Choroid plexus epithelial cell (primary cell): ENCODE measurements around the gene CD74.
"Not testable (repeated sequence)": the region's sequence is repeated elsewhere in the genome, so short reads cannot be mapped to it uniquely, and the experiment has no call there.

Experiments used
- DNase-seq: peaks from one replicate; pipeline ENCODE4 v3.0.0-alpha.2; 2010; ENCODE audit warnings: low read depth
- H3K4me3 ChIP-seq: 2 replicates; pipeline ENCODE4 v1.5.1; 2011; ENCODE audit warnings: low read depth, mild to moderate bottlenecking, control low read depth, low read length, moderate library complexity
- TF ChIP-seq, protein P1 (sequence below): conservative IDR thresholded peaks from 2 replicates; pipeline ENCODE4 v1.5.1; 2011; ENCODE audit warnings: low read depth, mild to moderate bottlenecking, control low read depth, inconsistent platforms, low read length, moderate library complexity

Gene CD74

DNA sequence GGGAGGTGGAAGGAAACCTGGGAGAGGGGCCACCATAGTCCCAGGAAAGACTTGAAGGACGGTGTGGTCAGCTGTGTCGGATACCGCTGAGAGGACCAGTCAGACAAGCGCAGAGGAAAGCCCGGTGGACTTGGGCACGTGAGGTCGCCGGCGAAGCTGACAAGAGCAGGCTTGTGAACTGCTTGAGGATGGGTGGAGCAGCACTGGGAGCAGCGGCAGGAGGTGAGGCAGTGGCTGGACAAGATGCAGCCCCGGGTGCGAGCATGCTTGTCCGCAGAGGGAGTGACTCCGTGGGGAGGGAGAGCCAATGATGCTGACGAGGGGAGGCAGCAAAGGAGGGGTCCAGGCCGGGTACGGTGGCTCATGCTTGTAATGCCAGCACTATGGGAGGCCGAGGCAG lies 18.3 kb upstream of the CD74 start:
- TF ChIP-seq, protein P1, sequence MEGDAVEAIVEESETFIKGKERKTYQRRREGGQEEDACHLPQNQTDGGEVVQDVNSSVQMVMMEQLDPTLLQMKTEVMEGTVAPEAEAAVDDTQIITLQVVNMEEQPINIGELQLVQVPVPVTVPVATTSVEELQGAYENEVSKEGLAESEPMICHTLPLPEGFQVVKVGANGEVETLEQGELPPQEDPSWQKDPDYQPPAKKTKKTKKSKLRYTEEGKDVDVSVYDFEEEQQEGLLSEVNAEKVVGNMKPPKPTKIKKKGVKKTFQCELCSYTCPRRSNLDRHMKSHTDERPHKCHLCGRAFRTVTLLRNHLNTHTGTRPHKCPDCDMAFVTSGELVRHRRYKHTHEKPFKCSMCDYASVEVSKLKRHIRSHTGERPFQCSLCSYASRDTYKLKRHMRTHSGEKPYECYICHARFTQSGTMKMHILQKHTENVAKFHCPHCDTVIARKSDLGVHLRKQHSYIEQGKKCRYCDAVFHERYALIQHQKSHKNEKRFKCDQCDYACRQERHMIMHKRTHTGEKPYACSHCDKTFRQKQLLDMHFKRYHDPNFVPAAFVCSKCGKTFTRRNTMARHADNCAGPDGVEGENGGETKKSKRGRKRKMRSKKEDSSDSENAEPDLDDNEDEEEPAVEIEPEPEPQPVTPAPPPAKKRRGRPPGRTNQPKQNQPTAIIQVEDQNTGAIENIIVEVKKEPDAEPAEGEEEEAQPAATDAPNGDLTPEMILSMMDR: no peak
- no peak overlapping the region for H3K4me3 ChIP-seq
- no peak for DNase-seq

DNA sequence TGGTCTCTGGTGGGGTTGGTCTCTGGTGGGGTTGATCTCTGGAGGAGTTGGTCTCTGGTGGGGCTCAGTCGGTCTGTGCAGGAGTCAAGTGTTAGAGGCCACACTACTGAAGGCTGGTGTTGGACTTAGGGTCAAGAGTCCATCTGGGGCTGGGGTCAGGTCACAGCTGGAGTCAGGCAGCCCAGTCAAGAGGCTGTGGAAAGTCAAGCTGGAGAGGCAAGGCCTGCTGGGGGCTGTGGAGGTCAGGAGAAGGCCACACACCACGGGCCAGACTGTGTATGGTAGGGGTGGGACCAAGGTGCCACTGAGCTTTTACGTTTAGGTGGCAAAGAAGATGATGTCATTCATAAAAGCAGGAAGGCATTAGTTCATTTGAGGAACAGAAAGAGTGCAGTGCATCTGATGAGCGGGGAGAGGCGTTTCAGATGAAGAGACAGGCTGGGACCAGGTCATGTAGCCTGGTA lies 16.7 kb upstream of the CD74 start:
- H3K4me3 ChIP-seq: no peak overlapping the region
- TF ChIP-seq, protein P1: no peak
- DNase-seq: no peak

DNA sequence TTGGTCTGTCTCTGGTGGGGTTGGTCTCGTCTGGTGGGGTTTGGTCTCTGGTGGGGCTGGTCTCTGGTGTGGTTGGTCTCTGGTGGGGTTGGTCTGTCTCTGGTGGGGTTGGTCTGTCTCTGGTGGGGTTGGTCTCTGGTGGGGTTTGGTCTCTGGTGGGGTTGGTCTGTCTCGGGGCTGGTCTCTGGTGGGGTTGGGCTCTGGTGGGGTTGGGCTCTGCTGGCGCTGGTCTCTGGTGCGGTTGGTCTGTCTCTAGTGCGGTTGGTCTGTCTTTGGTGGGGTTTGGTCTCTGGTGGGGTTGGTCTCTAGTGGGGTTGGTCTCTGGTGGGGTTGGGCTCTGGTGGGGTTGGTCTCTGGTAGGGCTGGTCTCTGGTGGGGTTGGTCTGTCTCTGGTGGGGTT lies 16.3 kb upstream of the CD74 start:
- no peak overlapping the region for H3K4me3 ChIP-seq
- TF ChIP-seq, protein P1: no peak
- DNase-seq: no peak

DNA sequence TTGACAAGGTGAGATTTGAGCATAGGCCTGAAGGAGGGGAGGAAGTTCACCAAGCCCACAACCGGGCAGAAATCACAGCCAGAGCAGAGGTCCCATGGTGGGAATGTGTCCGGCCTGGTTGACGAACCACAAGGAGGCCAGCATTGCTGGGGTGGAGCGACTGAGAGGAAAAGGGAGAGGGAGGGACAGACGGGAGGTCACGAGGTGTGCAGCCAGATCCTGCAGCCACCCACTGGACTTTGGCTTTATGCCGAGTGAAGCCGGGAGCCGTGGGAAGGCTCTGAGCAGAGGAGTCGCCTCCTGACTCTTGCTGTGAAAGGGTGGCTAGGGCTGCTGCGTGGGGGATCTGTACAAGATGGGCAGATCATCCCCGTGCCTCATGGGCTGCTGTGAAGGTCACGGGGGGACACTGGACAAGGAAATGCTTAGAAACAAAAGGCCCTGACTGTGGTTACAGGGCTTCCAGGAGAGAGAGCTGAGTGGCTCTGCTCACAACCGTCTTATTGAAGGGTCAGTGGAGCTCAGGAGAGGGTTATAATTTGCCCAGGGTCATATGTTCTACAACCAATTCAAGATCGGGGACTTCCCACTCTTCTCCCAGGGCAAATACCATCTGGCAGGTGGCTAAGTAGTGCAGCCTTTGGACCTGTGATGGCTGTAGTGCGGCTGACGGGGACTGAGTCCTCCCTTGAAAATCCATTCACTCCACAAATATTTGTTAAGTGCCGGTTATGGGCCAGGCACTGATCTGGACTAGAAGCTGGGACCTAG lies 15.6 kb upstream of the CD74 start:
- peak; percentile 91 for DNase-seq
- TF ChIP-seq, protein P1: no peak
- H3K4me3 ChIP-seq: no peak overlapping the region

DNA sequence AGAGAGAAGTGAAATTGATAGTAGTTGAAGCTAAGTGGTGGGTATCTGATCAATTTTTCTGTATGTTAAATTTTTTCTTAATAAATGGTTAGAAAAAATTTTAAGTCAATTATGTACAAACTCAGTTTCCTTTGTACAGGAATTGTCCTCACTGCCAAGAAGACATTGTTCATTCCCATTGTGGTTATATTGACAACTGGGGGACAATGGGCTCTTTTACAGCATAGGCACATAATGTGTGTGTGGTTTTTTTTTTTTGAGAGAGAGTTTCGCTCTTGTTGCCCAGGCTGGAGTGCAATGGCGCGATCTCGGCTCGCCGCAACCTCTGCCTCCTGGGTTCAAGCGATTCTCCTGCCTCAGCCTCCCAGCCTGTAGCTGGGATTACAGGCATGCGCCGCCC lies 13.5 kb upstream of the CD74 start:
- not testable (repeated sequence) for H3K4me3 ChIP-seq, DNase-seq

DNA sequence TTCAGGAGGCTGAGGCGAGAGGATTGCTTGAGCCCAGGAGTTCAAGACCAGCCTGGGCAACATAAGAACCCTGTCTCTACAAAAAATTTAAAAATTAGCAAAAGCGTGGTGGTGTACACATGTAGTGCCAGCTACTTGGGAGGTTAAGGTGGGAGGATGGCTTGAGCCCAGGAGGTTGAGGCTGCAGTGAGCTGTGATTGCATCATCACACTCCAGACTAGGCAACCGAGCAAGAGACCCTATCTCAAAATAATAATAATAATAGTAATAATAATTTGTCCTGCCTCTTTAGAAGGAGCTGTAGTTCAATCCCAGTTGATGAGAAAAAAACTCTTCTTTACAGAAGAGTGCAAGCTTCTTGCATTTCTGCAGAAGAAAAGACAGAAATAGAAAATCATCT lies 10.0 kb upstream of the CD74 start:
- DNase-seq: no peak
- TF ChIP-seq, protein P1: no peak

DNA sequence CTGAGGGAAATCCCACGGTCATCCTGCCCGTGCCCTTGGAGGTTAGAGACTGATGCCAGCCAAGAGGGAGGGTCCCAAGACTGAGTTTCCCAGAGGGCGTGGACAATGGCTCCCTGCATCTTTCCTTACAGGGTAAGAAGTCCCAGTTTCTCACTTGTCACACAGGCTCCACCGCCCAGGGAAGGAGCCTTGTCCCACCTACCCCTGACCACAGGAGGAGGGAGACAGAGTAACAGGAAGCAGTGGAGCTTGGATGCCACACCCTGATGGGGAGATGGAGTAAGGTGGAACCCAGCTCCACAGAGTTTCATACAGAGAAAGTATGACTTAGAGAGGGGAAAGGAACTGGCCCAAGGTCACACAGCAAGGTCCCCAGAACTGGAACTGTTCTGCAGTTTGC lies 9.4 kb upstream of the CD74 start:
- TF ChIP-seq, protein P1: no peak
- no peak for DNase-seq
- H3K4me3 ChIP-seq: no peak overlapping the region

More for the DNA sequence above, 10.0 kb upstream of the CD74 start:
- H3K4me3 ChIP-seq: no peak overlapping the region
